AG20443 (cell line): ENCODE data around the gene CPN1.

ENCODE experiments used
- DNase-seq: peaks from one replicate; pipeline ENCODE4 v3.0.0; 2012; ENCODE audit warnings: low spot score, mixed read lengths

Gene CPN1

DNA sequence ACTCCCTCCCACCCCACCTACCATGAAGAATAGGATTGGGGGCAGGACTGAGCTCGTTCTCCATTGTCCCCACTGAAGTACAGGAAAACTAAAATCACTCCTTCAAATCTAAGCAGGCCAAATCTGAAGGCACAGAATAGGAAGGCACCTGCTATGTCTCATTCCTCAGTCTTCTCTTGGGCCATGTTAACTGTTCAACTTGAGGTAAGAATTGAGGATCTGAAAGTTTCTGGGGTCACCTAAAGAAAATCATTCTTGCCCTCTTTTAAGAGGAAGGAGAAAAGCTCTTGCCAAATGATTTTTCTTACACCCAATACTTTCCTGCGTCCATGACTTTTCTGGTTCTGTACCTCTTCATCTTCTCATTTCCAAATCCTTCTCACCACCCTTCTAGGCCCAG is 4.9 kb downstream of the CPN1 start:
- DNase-seq: no peak

DNA sequence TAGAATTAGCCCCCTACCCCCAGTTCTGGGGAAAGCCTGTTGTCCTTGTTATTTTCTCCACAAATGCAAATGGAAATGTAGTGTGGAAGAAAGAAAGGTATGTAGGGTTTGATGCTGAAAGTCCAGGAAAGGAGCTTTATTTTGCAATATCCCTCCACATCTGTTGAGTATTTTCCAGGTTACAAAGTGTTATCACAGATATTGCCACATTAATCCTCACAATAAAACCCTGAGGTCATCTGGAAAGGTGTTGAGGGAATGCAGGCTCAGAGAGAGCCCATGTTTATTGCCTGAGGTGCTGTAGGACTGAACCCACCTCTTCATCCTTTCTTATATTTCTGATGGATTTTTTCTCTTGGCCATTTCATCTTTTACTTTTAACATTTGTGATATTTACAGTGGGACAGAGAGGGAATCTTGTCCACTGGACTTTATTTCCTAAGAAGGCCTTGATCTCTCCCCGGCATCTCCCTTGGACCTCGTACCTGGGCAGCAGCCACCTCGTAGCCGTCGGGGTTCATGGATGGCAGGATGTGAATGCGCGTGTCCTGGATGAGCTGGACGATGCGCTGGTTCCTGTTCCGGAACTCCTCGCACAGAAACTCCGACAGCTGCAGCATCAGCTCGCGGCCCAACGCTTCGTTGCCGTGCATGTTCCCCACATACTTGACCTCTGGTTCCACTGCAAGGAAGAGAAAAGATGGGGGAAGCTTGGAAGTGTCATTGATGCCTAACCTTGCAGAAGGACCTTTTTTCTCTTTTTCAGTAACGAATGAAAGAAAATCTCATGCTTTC is 6.0 kb downstream of the CPN1 start:
- DNase-seq: no peak

DNA sequence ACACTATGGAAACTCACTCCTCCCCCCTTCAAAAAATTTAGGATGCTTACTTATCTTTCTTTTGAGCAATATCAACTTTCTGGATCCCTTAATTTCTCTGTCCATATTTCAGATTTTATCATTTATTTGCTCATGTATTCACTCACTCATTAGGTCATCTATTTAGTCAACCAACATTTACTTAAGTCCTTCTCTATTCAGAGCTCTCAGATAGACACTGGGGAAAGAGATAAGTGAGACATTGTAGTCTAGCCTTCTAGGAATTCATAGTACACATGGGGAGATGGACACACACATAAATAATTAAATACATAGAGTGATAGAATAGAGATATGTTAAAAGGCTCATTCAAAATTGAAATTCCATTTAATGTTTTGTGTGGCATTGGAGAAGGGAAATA is 9.2 kb downstream of the CPN1 start:
- no peak for DNase-seq

DNA sequence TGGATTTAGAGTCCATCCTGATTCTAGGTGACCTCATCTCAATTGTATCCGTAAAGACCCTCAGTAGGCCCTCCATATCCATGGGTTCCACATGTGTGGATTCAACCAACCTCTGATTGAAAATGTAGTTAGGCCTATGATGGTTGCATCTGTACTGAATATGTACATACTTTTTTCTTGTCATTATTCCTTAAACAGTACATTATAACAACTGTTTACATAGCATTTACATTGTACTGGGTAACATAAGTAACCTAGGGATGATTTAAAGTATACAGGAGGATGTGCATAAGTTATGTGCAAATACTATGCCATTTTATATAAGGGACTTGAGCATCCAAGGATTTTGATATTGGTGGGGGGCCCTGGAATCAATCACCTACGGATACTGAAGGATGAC is 10.1 kb downstream of the CPN1 start:
- no peak for DNase-seq

DNA sequence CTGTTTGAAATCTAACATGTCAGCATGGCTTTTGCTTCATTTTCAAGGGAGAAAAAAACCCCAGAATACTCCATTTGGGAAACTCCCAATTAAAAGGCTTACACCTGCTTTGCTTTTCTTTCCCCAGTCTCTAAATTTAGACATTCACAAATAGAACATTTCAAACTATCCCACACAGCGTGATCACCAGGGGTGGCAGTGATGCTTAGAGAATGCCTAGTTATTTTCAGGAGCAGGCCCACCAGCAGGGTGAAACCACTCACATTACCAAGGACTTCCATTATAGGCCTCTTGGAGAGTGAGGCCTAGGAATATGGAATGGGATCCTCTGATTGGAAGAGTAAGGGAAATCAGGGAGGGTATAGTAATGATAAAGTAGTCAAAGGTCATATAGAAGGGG is 14.2 kb downstream of the CPN1 start:
- no peak for DNase-seq

DNA sequence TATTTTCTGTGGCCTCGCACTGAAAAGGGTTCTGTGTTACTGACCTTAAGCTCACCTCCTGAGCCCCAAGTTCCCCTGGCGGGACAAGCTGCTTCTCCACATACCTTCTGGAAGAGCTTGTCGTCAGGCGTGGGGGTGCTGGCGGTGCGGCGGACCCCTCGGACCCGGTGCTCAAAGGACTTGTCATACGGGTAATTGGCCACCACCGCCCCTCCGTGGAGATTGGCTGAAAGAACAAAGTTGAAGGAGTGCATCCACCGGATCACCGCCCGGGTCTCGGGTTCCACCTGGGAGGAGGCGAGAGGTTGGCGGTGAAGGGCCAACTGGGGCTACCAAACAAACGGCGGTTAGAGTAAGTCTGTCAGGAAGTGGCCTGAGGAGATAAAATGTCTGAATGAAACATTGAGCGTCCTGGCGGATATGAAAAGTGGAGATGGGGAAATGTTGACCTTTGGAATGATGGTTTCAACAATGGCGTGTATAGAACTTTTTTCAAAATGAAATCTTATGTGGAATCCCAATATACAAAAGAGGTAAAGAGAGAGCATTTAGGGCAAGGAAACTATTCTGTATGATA is 16.5 kb downstream of the CPN1 start:
- DNase-seq: no peak

DNA sequence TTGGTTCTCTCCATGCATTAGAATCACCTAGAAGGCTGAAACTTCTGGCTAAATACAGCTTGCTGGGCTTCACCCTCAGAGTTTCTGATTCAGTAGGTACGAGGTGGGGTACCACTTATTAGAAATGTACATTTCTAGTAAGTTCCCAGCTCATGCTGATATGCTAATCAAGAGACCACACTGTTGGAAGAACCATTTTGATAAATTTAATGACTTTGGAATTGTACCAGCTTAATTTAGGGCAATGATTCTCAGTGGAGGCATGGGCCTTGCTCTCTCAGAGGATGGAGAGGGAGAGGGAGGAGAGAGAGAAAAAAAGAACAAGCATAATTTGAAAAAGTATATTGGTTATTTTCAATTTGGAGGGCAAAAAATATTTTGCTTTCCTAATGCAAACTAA is 20.3 kb downstream of the CPN1 start:
- DNase-seq: no peak

DNA sequence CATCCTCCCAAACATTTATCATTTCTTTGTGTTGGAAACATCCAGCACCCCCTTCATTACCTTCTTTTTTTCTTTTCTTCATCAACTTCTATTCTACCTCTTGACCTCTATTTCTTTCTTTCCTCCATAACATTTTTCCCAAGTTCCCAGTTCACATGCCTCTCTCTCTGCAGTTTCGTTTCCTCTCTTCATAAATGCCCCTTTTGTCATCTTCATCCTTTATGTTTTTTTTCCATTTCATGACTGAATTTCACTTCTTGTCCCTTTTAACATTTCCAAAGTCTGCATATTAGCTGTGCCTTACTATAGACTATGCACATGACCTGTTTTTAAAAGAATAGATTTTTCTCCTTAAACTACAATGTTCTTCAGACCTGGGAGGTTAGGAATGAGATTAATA is 23.7 kb downstream of the CPN1 start:
- no peak for DNase-seq

DNA sequence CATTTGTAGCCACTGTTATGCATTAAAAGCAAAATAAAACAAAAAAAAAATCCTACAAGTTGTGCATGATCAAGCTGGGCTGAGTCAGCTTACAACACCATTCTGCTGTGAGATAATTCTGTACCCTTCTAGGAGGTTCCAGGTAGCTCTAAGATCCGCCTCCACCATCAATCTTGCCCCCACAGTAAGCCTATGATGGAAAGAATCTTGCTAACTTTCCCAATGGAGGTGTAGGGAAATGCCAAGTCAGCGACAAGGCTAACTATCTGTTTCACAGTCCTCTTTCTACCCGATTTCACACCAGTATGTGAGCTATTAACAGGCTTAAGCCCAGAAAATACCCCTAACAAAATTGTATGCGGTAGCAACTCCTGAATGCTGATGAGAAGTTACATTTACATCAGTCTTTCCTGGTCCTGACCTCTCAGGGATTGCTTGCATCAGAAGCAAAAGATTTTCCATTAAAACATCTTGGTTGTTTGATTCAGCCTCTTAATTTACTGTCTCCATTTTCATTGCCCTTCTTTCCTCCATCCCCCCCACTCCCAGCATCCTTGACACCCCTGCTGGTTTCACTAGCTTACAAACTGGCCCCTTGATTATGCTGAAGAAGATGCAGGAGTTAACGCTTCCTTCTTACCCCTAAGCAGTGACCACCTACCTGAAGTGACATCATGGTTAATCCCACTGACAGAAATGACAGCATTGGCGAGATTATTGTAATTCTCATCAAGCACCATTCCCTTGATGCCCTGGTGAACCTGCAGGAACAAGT is 27.8 kb downstream of the CPN1 start:
- DNase-seq: no peak

DNA sequence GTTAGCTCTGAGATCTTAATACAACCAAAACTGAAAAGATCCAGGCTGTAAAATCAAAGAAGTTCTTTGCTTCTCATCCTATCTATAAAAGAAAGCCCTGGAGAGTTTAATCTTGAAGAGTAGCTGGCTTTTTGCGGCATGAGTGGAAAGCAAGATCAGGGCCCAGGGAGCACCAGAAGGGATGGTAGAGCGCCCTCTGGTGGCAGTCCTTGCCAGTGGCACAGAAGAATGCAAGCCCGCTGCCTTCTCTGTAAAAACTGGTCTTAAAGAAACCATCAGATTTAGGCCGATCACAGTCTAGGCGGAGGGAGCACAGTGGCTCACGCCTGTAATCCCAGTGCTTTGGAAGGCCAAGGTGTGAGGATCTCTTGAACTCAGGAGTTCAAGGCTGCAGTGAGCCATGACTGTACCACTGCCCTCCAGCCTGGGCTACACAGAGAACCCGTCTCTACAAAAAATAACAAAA is 35.6 kb downstream of the CPN1 start:
- DNase-seq: peak; percentile 84

DNA sequence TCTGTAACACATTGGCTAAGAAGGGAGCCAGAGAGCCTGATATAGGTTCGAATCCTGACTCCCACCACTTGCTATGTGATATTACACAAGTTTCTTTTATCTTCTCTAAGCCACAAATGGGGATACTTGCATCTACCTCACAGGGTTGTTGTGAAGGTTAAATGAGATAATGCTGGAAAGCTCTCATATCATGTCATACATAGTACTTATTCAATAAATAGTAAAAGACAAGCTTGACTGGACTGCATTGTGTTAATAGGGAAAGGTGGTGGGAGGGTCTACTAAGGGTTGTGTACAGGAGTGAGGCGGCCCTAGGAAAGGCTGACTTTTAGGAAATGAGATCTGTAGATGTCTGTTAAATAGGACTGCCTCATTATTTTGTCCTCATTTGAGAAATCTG is 36.1 kb downstream of the CPN1 start:
- no peak for DNase-seq

DNA sequence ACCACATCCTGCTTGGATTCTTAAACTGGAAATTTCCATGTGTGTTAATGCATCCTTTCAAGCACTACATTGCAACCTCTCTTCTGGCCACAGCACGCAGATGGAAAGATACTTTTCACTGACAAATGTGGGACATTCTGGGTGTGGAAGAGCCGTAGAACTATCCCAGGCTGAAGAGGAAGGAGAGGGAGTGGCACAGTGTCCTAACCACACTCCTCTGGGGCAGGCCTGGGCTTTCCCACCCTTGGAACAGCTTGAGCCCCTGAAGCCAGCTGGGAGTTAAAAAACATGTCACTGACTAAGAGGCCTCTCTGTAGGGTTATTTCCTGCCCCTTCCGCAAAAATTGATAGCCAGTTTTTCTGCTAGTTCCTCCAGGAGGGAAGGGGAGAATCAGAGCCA is 37.9 kb downstream of the CPN1 start:
- peak; percentile 61 for DNase-seq

DNA sequence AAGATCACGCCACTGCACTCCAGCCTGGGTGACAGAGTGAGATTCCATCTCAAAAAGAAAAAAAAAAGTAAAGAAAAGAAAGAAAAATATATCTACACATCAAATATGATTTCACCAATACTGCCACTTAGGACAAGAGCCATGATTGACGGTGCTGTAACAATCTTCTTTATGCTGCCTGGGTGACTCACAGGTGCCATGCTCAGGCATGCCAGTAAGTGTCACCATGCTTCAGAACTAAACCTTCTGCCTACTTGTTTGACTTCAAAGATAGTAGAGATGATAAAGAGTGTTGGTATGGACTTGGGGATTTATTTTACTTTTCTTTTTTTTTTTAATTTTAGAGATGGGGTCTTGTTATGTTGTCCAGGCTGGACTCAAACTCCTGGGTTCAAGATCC is 38.3 kb downstream of the CPN1 start:
- DNase-seq: no peak

DNA sequence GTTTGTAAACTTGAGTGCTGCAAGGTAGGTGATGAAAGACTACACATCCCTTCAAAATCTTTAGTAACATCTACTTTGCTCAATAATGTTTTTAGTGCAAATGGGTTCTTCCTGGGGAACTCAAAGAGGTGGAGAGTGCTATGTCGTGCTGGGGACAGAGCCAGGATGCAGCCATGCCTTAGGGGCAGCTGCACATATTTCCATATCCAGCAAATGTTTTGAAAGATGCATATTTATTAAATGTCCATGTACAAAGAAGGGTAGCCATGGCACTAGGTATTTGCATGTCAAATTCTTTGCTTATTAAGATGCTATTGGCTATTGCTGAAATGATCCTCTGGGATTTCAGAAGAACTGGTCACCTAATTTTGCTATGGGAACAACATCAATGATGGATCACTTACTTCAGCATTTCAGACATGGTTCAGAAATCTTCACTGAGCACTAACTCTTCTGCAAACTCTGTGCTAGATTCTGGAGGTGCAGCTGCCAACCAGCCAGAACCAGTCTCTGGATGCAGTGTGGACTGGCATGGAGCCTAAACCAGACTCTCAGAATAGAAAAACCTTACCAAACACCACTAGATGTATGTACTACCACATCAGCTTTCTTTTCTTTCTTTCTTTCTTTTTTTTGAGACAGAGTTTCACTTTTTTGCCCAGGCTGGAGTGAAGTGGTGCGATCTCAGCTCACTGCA is 40.2 kb downstream of the CPN1 start:
- no peak for DNase-seq

DNA sequence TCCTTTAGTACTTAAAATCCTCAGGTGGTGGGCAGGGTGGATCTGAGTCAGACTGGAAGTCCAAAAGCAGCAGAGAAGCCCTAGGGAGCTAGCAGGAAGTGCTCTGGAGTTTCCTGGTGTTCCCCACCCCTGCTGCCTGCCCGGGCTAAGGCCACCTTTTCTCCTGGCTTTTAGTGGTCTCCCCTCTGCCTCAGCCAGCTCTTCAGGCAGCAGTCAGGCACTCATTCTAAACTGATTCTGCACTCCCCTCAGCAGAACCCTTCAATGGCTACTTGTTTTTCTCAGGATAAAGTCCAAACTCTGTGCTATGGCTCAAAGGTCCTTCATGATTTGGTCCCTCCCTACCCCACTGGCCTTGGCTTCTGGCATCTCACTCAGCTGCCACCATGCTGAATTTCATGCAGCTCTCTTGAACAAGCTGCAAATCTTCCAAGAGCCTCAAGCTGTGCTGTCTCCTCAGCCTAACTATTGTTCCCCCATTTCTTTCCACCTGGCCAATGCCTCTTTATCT is 43.1 kb downstream of the CPN1 start:
- no peak for DNase-seq

DNA sequence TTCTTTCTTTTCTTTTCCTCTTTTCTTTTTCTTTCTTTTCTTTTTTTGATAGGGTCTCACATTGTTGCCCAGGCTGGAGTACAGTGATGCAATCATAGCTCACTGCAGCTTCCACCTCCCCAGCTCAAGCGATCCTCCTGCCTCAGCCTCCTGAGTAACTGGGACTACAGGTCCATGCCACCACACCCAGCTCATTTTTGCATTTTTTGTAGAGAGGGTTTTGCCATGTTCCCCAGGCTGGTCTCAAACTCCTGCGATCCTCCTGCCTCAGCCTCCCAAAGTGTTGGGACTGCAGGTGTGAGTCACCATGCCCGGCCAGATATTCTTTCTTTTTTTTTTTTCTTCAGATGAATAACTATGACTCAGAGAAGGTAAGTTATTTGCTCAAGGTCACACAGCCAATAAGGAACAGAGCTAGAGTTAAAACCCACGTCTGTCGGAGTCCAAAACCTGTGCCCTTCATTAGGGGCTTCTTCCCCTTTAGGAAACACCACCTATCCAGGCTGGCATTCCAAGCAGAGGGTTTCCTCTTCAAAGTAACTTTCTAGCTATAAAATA is 43.8 kb downstream of the CPN1 start:
- no peak for DNase-seq

DNA sequence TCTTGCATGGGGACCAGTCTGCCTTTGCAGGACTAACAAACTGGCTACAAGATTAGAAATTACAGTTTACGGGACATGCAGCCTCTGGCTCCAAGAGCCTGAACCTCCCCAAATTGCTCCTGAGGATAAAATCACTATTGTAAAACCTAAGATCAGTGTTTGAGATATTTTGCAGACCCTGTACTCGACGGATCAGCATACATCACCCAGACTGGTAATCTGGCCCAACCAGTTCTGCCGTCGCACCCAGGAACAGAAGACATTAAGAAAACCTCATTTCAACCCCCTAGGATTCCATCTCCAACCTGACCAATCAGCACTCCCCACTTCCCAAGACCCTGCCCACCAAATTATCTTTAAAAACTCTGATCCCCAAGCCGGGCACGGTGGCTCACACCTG is 44.8 kb downstream of the CPN1 start:
- DNase-seq: no peak

DNA sequence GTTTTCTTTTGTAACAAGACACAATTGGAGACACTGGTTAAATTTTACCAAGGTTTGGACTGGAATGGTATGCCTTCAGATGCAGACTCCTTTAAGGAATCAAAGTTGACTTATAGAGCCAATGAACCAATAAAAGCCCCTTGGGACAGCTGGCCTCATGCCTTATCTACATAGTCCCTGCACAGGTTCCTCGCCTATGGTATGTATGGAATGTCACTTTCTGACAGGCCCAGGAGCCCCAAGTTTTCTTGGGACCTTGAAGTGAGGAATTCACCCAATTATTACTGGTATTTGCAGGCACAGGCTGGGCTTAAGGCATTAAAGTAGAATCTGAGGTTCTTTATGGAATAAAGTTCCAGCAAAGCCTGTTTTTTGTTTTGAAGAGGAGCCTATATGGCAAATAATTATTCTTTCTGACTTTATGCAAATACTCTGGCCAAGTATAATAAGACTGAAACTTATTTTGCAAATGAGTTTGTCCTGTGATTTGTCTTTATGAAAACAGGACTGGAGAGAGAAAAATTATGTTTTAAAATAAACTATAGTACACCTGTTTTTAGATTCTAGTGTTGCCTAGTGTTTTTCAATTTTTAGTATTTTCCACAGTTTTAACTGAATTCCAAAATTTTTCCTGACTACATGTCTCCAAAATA is 47.8 kb downstream of the CPN1 start:
- no peak for DNase-seq

DNA sequence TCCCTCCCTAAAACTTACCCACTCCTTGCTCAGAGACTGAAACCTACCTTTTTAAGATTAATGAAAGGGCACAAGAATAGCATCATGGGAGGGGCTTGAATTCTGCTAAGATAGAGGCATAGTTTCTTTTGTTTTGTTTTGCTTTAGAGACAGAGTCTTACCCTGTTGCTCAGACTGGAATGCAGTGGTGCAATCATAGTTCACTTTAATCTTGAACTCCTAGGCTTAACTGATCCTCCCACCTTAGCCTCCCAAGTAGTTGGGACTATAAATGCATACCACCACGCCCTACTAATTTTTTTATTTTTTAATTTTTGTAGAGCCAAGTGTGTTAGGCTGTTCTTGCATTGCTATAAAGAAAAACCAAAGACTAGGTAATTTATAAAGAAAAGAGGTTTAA is 54.3 kb downstream of the CPN1 start:
- DNase-seq: no peak

DNA sequence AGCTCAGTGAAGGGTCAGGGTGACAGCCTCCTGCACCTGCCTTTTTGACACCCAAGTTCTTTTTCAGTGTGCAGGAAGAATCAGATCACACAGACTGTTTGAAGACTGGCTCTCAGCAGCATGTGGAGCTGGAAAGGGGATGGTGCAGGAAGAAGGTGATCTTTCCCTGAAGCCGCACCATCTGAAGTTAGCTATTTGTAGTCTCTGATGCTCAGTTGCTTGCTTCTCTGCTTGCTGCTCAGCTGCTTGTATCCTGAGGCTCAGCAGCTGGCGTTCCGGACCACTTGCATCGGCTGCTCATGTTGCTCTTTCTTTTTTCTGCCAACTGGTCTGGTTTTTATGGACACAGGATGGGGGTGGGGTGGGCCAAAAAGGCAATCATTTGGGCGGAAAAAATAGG is 56.1 kb downstream of the CPN1 start:
- DNase-seq: no peak

DNA sequence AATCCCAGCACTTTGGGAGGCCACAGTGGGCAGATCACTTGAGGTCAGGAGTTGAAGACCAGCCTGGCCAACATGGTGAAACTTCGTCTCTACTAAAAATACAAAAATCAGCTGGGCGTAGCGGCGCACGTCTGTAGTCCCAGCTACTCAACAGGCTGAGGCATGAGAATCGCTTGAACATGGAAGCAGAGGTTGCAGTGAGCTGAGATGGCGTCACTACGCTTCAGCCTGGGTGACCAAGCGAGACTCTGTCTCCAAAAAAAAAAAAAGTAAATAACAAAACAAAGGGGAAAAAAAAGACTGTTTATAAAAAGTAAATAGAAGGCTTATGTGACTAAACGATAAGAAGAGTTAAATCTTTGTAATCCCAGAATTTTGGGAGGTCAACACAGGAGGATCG is 56.9 kb downstream of the CPN1 start:
- DNase-seq: no peak

DNA sequence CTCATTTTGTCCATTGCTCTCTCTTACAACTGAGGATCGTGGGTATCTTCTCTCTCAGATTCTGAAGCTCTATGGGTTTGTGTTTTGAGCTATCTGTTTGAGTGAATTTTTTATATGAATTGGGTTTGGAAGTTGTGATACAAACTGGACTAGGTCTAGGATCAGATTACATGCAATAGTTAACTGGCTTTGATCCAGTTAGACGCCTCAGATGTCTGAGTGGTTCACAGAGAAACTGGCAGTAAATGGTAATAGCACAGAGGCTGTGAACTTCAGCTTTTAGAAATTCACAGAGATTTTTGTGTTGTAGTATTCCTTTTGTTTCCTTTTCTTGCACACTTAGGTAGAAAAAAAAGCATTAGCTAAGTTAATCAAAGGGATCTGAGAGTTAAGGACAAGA is 59.3 kb downstream of the CPN1 start:
- no peak for DNase-seq
